ENCODE results near the gene TAC4. TPM values are rescaled to one million over a fixed set of nuclear protein-coding genes. Genes with fewer than 3 reads are reported as not detected.
A peak's percentile ranks its signal among the peaks of the same experiment; 100 is the strongest.

TAC4 gene
- total and polyA plus RNA-seq, 2 donors (not counting 1 experiment from before 2014, with no cell fraction given), result not detected

GRCh38 chr17:49793309-49793708 lies 54.6 kb downstream of the TAC4 start:
- Histone ChIP-seq H3K36me3 (ENCODE audit: control insufficient read depth, insufficient read depth, low read length) (peaks cover 4% of the 10 kb centered on the region), H3K27me3 (ENCODE audit: control insufficient read depth, insufficient read depth, low read length) (no peaks in the 10 kb centered on the region), H3K4me3 (replicated peaks in 1 of 4; ENCODE audit: control extremely low read depth in 1 of 4, insufficient read depth in 1 of 4, low read depth in 3 of 4, low read length in 4 of 4) (no peak overlapping the region), H3K9me3 (ENCODE audit: control insufficient read depth, insufficient read depth, low read depth, low read length) (no peaks in the 10 kb centered on the region), H4K20me1 (ENCODE audit: control insufficient read depth, extremely low read depth, insufficient read depth, low read length) (no peaks in the 10 kb centered on the region), H3K79me2 (ENCODE audit: control insufficient read depth, insufficient read depth, low read length) (peaks cover 62% of the 10 kb centered on the region), H3K9ac (ENCODE audit: insufficient read depth, low read length) (no peak overlapping the region), H3K27ac (ENCODE audit: insufficient read depth, low read length) (no peak overlapping the region), H3K4me2 (ENCODE audit: extremely low read depth, insufficient read depth, low read length) (no peak overlapping the region), H2AFZ (ENCODE audit: low read length) (no peak overlapping the region), H3K4me1 (ENCODE audit: control insufficient read depth, extremely low read depth, insufficient read depth, low read length) (peaks cover 3% of the 10 kb centered on the region)
- DNase-seq (ENCODE audit: low read depth in 2 of 2), result no peak
- TF ChIP-seq EZH2 (IDR thresholded peaks at IDR 0.05; ENCODE audit: low read length, missing control alignments), result no peak
- no peak for TF ChIP-seq CTCF (conservative IDR thresholded peaks at IDR 0.05 in 1 of 2, IDR thresholded peaks at IDR 0.05 in 1 of 2; ENCODE audit: low read depth in 1 of 2, low read length in 2 of 2)

GRCh38 chr17:49789243-49789578 lies 58.7 kb downstream of the TAC4 start:
- no peaks in the 10 kb centered on the region for H4K20me1 ChIP-seq (ENCODE audit: control insufficient read depth, extremely low read depth, insufficient read depth, low read length)

DNA sequence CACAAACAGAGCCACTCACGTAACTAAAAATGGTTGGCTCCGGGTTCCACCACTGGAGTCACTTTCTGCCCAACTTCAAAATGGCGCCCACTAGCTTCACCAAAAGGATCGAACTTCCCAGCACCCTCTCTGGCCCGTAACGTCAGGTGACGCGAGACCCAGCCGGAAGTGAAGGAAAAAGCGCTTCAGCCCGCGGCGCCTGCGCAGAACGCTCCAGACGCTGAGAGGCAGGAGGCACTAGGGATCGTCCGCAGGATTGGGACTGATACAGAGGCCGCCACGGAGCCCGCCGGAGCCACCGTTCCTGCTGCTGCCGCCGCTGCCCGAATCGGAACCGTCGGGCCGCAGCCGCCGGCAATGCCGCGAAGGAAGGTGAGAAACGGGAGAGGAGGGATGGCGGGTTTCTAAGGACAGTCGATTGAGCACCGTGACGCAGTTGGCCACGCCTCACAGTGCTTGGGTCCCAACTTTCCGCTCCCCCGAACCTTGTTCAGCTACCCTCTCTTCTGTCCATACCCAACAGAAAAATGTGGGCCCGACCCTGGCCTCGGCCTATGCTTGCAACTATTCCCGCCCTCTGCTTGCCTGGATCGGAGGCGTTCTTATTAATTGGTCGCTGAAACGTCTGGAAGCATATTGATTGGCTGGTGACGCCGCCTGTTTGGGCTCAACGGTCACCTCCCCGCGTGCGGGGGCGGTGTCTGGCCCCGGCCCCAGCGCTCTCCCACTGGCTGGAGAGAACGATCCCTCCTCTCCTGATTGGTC lies 59.2 kb downstream of the TAC4 start, which contains the start of gene KAT7:
TSS of gene KAT7 (plus strand) at position 204 of the 765 bp plus-strand sequence. CDS start at position 358, 154 bp downstream.
- Histone ChIP-seq H3K4me1 (ENCODE audit: control insufficient read depth, extremely low read depth, insufficient read depth, low read length) (peaks cover 3% of the 10 kb centered on the region), H3K27ac (ENCODE audit: insufficient read depth, low read length) (peak within 1 kb of the TSS; percentile 98), H3K9me3 (ENCODE audit: control insufficient read depth, insufficient read depth, low read depth, low read length) (no peaks in the 10 kb centered on the region), H3K4me2 (ENCODE audit: extremely low read depth, insufficient read depth, low read length) (peak within 1 kb of the TSS; percentile 90), H3K79me2 (ENCODE audit: control insufficient read depth, insufficient read depth, low read length) (peaks cover 43% of the 10 kb centered on the region), H4K20me1 (ENCODE audit: control insufficient read depth, extremely low read depth, insufficient read depth, low read length) (no peaks in the 10 kb centered on the region), H3K4me3 (replicated peaks in 1 of 4; ENCODE audit: control extremely low read depth in 1 of 4, insufficient read depth in 1 of 4, low read depth in 3 of 4, low read length in 4 of 4) (peak within 1 kb of the TSS; percentile 69 to 99 (median 76)), H3K27me3 (ENCODE audit: control insufficient read depth, insufficient read depth, low read length) (no peaks in the 10 kb centered on the region), H3K36me3 (ENCODE audit: control insufficient read depth, insufficient read depth, low read length) (peaks cover 2% of the 10 kb centered on the region), H3K9ac (ENCODE audit: insufficient read depth, low read length) (peak within 1 kb of the TSS; percentile 99), H2AFZ (ENCODE audit: low read length) (peak within 1 kb of the TSS; percentile 85)
- peak; percentile 99 to 100 for DNase-seq (ENCODE audit: low read depth in 2 of 2)
- TF ChIP-seq EZH2 (IDR thresholded peaks at IDR 0.05; ENCODE audit: low read length, missing control alignments) (no peak), CTCF (conservative IDR thresholded peaks at IDR 0.05 in 1 of 2, IDR thresholded peaks at IDR 0.05 in 1 of 2; ENCODE audit: low read depth in 1 of 2, low read length in 2 of 2) (no peak)

More at GRCh38 chr17:49789243-49789578, 58.7 kb downstream of the TAC4 start:
- H3K27ac ChIP-seq (ENCODE audit: insufficient read depth, low read length), result no peak overlapping the region
- H3K27me3 ChIP-seq (ENCODE audit: control insufficient read depth, insufficient read depth, low read length), result no peaks in the 10 kb centered on the region
- H3K4me3 ChIP-seq (replicated peaks in 1 of 4; ENCODE audit: control extremely low read depth in 1 of 4, insufficient read depth in 1 of 4, low read depth in 3 of 4, low read length in 4 of 4), result peak overlapping the region; percentile 48 to 77 (median 66)
- H3K9ac ChIP-seq (ENCODE audit: insufficient read depth, low read length), result no peak overlapping the region
- H3K36me3 ChIP-seq (ENCODE audit: control insufficient read depth, insufficient read depth, low read length), result peaks cover 4% of the 10 kb centered on the region
- no peak for DNase-seq (ENCODE audit: low read depth in 2 of 2)
- H2AFZ ChIP-seq (ENCODE audit: low read length), result no peak overlapping the region
- H3K4me1 ChIP-seq (ENCODE audit: control insufficient read depth, extremely low read depth, insufficient read depth, low read length), result peaks cover 3% of the 10 kb centered on the region
- peak overlapping the region; percentile 90 for H3K4me2 ChIP-seq (ENCODE audit: extremely low read depth, insufficient read depth, low read length)
- TF ChIP-seq EZH2 (IDR thresholded peaks at IDR 0.05; ENCODE audit: low read length, missing control alignments) (no peak), CTCF (conservative IDR thresholded peaks at IDR 0.05 in 1 of 2, IDR thresholded peaks at IDR 0.05 in 1 of 2; ENCODE audit: low read depth in 1 of 2, low read length in 2 of 2) (no peak)
- no peaks in the 10 kb centered on the region for H3K9me3 ChIP-seq (ENCODE audit: control insufficient read depth, insufficient read depth, low read depth, low read length)
- H3K79me2 ChIP-seq (ENCODE audit: control insufficient read depth, insufficient read depth, low read length), result peaks cover 48% of the 10 kb centered on the region

Other genes with a start within 250 kb of the TAC4 start
- gene SPOP, start 170.0 kb downstream of the TAC4 start, total RNA-seq, result 89.6 and 112 TPM in 2 replicates
- 35.0 and 46.7 TPM in 2 replicates for gene SPOP, start 170.0 kb downstream of the TAC4 start, polyA plus RNA-seq
- 36.2 and 36.3 TPM in 2 replicates for gene SLC35B1, start 140.1 kb downstream of the TAC4 start, total RNA-seq
- gene SLC35B1, start 140.1 kb downstream of the TAC4 start, polyA plus RNA-seq, result 56.9 and 68.2 TPM in 2 replicates
- 1.0 and 3.3 TPM in 2 replicates for gene FAM117A, start 83.9 kb downstream of the TAC4 start, total RNA-seq
- 2.3 and 2.4 TPM in 2 replicates for gene FAM117A, start 83.9 kb downstream of the TAC4 start, polyA plus RNA-seq
- gene KAT7, start 59.4 kb downstream of the TAC4 start, total RNA-seq, result 30.3 and 35.5 TPM in 2 replicates
- 25.6 and 34.2 TPM in 2 replicates for gene KAT7, start 59.4 kb downstream of the TAC4 start, polyA plus RNA-seq
- not detected in 2 replicates for gene DLX4, start 121.1 kb upstream of the TAC4 start, total RNA-seq
- gene DLX4, start 121.1 kb upstream of the TAC4 start, polyA plus RNA-seq, result not detected in 2 replicates
- gene DLX3, start 147.2 kb upstream of the TAC4 start, total RNA-seq, result not detected in 2 replicates
- gene DLX3, start 147.2 kb upstream of the TAC4 start, polyA plus RNA-seq, result not detected in 2 replicates
- 89.1 and 269 TPM in 2 replicates for gene ITGA3, start 208.0 kb upstream of the TAC4 start, total RNA-seq
- gene ITGA3, start 208.0 kb upstream of the TAC4 start, polyA plus RNA-seq, result 67.3 and 76.6 TPM in 2 replicates
- gene PDK2, start 247.3 kb upstream of the TAC4 start, total RNA-seq, result 19.2 and 19.3 TPM in 2 replicates
- 41.0 and 44.6 TPM in 2 replicates for gene PDK2, start 247.3 kb upstream of the TAC4 start, polyA plus RNA-seq